ENCODE data around the gene ZNF124. TPM values are rescaled to one million over a fixed set of nuclear protein-coding genes. Genes with fewer than 3 reads are reported as not detected.
A peak's percentile ranks its signal among the peaks of the same experiment; 100 is the strongest.

Gene ZNF124
- total and polyA plus RNA-seq, 2 experiments from 2014 or later, result 7.0 to 74.2 TPM

- DNase-seq (ENCODE audit: low spot score), result no peak
- TF ChIP-seq EZH2 (IDR thresholded peaks at IDR 0.05; ENCODE audit: borderline replicate concordance) (no peak), CTCF (IDR thresholded peaks at IDR 0.05; ENCODE audit: poor library complexity) (no peak), EZH2phosphoT487 (IDR thresholded peaks at IDR 0.05; ENCODE audit: low read depth, severe bottlenecking, unreplicated experiment) (no peak)
- WGBS (ENCODE audit: low lambda C conversion rate, missing lambda C conversion rate), result 95% methylated on average over 5 of the region's 5 CpGs
- Histone ChIP-seq H3K9me3 (ENCODE audit: low read depth) (no peaks in the 10 kb centered on the region), H3K36me3 (replicated peaks; ENCODE audit: insufficient read depth, low read depth) (no peaks in the 10 kb centered on the region), H3K27ac (no peak overlapping the region), H3K27me3 (no peaks in the 10 kb centered on the region), H2AFZ (no peak overlapping the region), H3K79me2 (peaks cover 6% of the 10 kb centered on the region), H3K4me2 (no peak overlapping the region), H4K20me1 (ENCODE audit: insufficient read depth, poor library complexity, severe bottlenecking) (no peaks in the 10 kb centered on the region), H3K4me1 (ENCODE audit: insufficient read depth) (peaks cover 5% of the 10 kb centered on the region), H3K4me3 (no peak overlapping the region), H3K9me2 (replicated peaks; ENCODE audit: insufficient read depth) (no peaks in the 10 kb centered on the region)
These were observed 58.0 kb downstream of the ZNF124 start for GRCh38 chr1:247113733-247114271.

GRCh38 chr1:247113094-247113497 is 58.7 kb downstream of the ZNF124 start:
- no peaks in the 10 kb centered on the region for H4K20me1 ChIP-seq (ENCODE audit: insufficient read depth, poor library complexity, severe bottlenecking)
- H2AFZ ChIP-seq, result no peak overlapping the region
- H3K27ac ChIP-seq, result no peak overlapping the region
- H3K9me2 ChIP-seq (replicated peaks; ENCODE audit: insufficient read depth), result no peaks in the 10 kb centered on the region
- 84% methylated on average over 5 of the region's 5 CpGs for WGBS (ENCODE audit: low lambda C conversion rate, missing lambda C conversion rate)
- DNase-seq (ENCODE audit: low spot score), result no peak
- H3K36me3 ChIP-seq (replicated peaks; ENCODE audit: insufficient read depth, low read depth), result no peaks in the 10 kb centered on the region
- no peaks in the 10 kb centered on the region for H3K27me3 ChIP-seq
- TF ChIP-seq EZH2phosphoT487 (IDR thresholded peaks at IDR 0.05; ENCODE audit: low read depth, severe bottlenecking, unreplicated experiment), result no peak
- TF ChIP-seq EZH2 (IDR thresholded peaks at IDR 0.05; ENCODE audit: borderline replicate concordance), result no peak
- no peak for TF ChIP-seq CTCF (IDR thresholded peaks at IDR 0.05; ENCODE audit: poor library complexity)
- H3K9me3 ChIP-seq (ENCODE audit: low read depth), result no peaks in the 10 kb centered on the region
- peaks cover 5% of the 10 kb centered on the region for H3K4me1 ChIP-seq (ENCODE audit: insufficient read depth)
- H3K4me3 ChIP-seq, result no peak overlapping the region
- H3K4me2 ChIP-seq, result no peak overlapping the region
- peaks cover 6% of the 10 kb centered on the region for H3K79me2 ChIP-seq

GRCh38 chr1:247112479-247112781 is 59.4 kb downstream of the ZNF124 start:
- Histone ChIP-seq H3K27me3 (no peaks in the 10 kb centered on the region), H3K36me3 (replicated peaks; ENCODE audit: insufficient read depth, low read depth) (no peaks in the 10 kb centered on the region), H3K4me1 (ENCODE audit: insufficient read depth) (peaks cover 5% of the 10 kb centered on the region), H2AFZ (peak overlapping the region; percentile 99), H3K27ac (peak overlapping the region; percentile 86), H3K79me2 (peaks cover 6% of the 10 kb centered on the region), H3K9me3 (ENCODE audit: low read depth) (no peaks in the 10 kb centered on the region), H3K9me2 (replicated peaks; ENCODE audit: insufficient read depth) (no peaks in the 10 kb centered on the region), H4K20me1 (ENCODE audit: insufficient read depth, poor library complexity, severe bottlenecking) (no peaks in the 10 kb centered on the region), H3K4me2 (peak overlapping the region; percentile 98), H3K4me3 (peak overlapping the region; percentile 99)
- WGBS (ENCODE audit: low lambda C conversion rate, missing lambda C conversion rate), result 51% methylated on average over 9 of the region's 9 CpGs
- DNase-seq (ENCODE audit: low spot score), result peak; percentile 39
- TF ChIP-seq EZH2phosphoT487 (IDR thresholded peaks at IDR 0.05; ENCODE audit: low read depth, severe bottlenecking, unreplicated experiment) (no peak), EZH2 (IDR thresholded peaks at IDR 0.05; ENCODE audit: borderline replicate concordance) (no peak), CTCF (IDR thresholded peaks at IDR 0.05; ENCODE audit: poor library complexity) (no peak)

Data from hepatocyte (in vitro differentiated cells).